Inflammatory macrophage treated with lipopolysaccharide for 1 hour (primary cell): ENCODE results near the gene SRSF1.

Experiments used
- DNase-seq, 2 donors: peaks; one replicate each; pipeline ENCODE4 v3.0.0-alpha.2; 2020 to 2022

SRSF1 gene

GRCh38 chr17:58010067-58010799 lies 3.2 kb upstream of the SRSF1 start:
- DNase-seq = no peak

GRCh38 chr17:58007781-58008706 lies 998 bp upstream of the SRSF1 start:
- no peak for DNase-seq

- DNase-seq = peak; percentile 48 to 57
These were observed 504 bp downstream of the SRSF1 start for GRCh38 chr17:58006560-58006923.

- no peak for DNase-seq
These were observed 1.1 kb downstream of the SRSF1 start for GRCh38 chr17:58005728-58006559.

DNA sequence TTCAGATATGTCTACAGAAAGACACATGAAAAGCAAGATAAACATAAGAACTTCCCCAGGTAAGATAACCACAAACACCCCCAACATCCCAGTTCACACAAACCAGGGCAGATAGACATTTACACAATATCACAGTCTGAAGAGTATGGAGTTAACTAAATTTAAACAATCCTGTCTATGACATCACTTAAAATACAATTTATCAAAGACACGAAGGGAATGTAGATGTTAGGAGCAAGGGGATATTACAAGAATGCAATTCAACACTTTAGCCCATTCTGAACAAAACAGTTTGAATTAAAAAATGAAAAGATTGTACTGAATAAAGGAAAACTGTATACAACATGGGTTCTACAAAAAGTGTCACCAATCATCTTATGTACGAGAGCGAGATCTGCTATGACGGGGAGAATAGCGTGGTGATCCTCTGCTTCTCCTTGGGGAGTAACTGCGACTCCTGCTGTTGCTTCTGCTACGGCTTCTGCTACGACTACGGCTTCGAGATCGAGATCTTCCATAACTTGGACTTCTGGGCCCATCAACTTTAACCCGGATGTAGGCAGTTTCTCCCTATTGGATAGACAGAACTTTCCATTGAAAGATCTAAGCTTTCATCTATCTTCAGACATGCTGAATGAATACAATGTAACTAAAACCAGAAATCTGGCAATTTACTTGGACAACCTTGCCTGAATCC lies 1.9 kb downstream of the SRSF1 start:
- no peak for DNase-seq

DNA sequence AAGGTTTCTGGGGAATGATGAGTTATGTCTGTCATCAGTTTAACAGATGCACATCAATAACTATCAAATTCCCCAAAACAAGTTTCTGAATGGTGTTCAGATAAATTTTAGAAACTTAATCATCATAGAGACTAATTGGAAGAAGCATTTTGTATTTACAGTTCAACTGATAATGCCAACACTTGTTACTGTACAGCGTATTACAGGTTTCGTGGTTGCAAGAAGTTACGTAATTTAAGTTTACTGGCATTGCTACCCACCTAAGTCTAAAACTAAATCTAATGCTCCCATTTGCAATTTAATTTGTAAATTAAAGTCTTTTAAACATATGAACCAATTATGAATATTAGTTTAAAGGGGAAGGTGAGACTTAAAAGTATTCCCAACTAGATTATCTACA lies 3.0 kb downstream of the SRSF1 start:
- no peak for DNase-seq

DNA sequence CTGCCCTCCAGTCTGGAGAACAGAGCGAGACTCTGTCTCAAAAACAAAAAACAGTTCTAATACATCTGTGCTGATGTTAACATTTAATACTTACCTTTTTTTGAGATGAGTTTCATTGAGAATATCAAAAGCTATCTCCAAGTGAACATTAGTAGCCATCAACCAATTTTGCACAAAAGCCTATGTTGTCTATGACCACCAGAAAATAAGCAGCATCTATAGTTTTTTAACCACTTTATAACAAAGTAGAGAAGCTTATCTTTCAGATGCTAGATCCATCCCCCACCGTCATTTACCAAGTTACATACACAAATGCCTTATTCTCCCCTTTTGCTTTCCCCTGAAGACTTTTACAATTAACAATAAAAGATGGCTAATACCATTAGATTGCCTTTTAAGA lies 4.1 kb downstream of the SRSF1 start:
- DNase-seq = no peak

DNA sequence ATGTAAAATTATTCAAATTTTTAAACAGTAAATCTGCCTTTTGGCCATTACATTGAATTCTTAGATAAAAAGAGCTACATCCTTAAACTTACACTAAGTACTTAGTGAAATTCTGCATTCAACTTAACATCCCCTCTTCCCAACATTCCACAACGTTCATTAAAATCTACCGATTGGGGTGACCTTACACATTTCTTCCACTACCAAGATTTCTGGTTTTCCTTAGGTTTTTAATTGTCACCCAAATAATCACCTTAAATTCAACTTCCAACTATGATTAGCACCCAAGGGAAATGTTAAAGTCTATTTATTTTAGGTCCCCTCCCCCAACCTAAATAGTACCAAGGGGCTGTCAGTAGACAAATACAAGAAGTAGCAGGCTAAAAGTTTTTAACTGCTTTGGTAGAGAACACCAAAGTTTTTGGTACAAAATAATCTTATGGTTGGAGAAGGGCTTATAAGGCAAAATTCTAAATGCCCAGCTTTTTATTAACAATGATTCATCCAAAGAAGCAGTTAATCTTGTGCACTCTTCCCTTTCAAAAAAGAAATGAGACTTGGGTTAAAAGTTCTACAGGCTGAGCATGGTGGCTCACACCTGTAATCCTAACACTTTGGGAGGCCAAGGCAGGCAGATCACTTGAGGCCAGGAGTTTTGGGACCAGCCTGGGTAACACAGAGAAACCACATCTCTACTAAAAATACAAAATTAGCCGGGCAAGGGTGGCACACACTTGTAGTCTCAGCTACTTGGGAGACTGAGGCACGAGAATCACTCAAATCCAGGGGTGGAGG lies 4.7 kb downstream of the SRSF1 start:
- no peak for DNase-seq

GRCh38 chr17:58001461-58002124 lies 5.5 kb downstream of the SRSF1 start:
- no peak for DNase-seq

DNA sequence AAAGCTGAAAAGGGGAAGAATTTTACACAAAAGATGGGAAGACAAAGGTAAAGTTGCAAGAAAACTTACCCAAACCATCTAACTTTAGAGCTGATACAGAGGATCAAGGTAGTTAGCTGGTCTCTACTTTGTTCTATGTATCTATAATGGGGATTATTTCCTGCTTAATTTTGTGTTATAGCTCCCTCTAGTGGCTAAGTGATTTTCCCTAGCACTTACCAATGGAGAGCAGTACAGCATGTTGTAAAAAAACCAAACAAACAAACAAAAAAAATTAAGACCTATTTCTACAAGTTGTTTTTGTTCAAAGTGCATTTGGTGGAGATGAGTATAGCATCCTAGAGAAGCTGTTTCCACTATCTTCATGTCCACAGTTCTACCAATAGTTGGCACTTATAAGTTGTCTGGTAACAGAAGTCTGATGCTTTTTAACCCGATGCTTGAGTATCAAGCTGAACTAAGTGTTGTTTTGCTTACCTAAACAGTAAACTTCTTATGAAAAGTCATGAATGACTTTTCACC lies 7.5 kb downstream of the SRSF1 start:
- DNase-seq = peak; percentile 50 to 92

GRCh38 chr17:57999010-57999495 lies 8.0 kb downstream of the SRSF1 start:
- DNase-seq = no peak

- DNase-seq = no peak
These were observed 9.8 kb downstream of the SRSF1 start for GRCh38 chr17:57997085-57997809.

GRCh38 chr17:57995076-57995956 lies 11.7 kb downstream of the SRSF1 start:
- DNase-seq = peak; percentile 60 to 72

DNA sequence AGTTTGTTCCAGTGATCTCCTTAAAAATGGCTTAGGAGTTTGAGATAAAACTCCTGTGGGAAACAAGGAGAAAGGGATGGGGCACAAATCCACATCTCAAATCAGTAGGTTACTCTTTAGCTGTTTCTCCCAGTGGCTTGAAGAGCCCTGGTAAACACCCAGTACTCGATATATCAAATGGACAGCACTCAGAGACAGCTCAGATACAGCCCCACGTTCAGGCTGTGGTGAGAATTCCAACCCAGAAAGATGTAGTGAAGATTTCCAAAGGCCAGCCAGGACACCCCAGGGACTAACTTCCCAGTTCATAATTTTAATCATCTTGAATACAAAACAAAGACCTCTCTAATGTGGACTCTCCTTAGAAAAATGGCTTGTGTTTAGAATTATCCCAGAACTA lies 12.6 kb downstream of the SRSF1 start:
- no peak for DNase-seq

- DNase-seq = no peak
These were observed 13.3 kb downstream of the SRSF1 start for GRCh38 chr17:57993471-57994365.

DNA sequence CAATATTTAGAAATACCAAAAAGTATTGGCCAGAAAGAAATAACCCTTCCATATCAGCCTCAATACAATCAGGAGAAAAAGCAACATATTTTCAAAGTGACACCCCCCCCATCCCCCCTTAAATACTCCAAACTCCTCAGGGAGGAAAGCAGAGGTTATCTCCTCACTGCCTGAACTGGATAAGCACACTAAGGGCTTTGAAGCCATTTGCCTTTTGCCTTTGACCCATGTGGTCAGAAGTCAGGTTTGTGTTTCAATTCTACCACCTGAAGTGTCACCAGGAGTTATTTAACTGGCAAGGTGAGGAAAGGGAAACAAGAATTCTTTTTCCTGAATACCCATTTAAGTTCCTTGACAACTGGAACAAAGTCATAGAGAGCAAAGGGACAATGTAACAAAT lies 15.5 kb downstream of the SRSF1 start:
- DNase-seq = no peak

GRCh38 chr17:57990037-57990436 lies 17.0 kb downstream of the SRSF1 start:
- no peak for DNase-seq
